Lung (tissue), 12 donors: ENCODE data around the gene ZBTB7A. TPM values are rescaled to one million over a fixed set of nuclear protein-coding genes. Genes with fewer than 3 reads are reported as not detected.

Experiments
- ATAC-seq: fragments of 200-7000 bp; cut with Tn5 transposase; one replicate; pipeline ENCODE4 v1.9.1; 2020; ENCODE audit warnings: moderate number of reproducible peaks; ENCODE audit not compliant: insufficient read depth, low FRiP score
- DNase-seq, 3 donors: peaks; one replicate each; pipeline ENCODE4 v3.0.0-alpha.2; 2013 to 2017
- H3K27ac ChIP-seq, 2 donors: one replicate each; pipeline ENCODE4 v1.5.1; 2013; ENCODE audit warnings: mild to moderate bottlenecking in 2 of 2, moderate library complexity in 2 of 2, control low read depth in 1 of 2, inconsistent platforms in 1 of 2, low read depth in 1 of 2, low read length in 1 of 2
- H3K27me3 ChIP-seq, 3 donors: one replicate each; pipeline ENCODE4 v1.5.1; 2013; ENCODE audit warnings: low read length in 2 of 3; ENCODE audit not compliant: control insufficient read depth in 3 of 3, insufficient read depth in 3 of 3
- H3K36me3 ChIP-seq, 4 donors: one replicate each; pipeline ENCODE4 v1.5.1; 2013; ENCODE audit warnings: low read length in 4 of 4, mild to moderate bottlenecking in 1 of 4, moderate library complexity in 1 of 4; ENCODE audit not compliant: control insufficient read depth in 4 of 4, insufficient read depth in 4 of 4
- H3K4me1 ChIP-seq, 5 donors: one replicate each; pipeline ENCODE4 v1.5.1; 2013; ENCODE audit warnings: low read length in 5 of 5, mild to moderate bottlenecking in 2 of 5, moderate library complexity in 1 of 5; ENCODE audit not compliant: control insufficient read depth in 5 of 5, insufficient read depth in 5 of 5
- H3K4me3 ChIP-seq: one replicate; pipeline ENCODE4 v1.5.1; 2013; ENCODE audit warnings: mild to moderate bottlenecking, control low read depth, moderate library complexity
- H3K9ac ChIP-seq, 2 donors: one replicate each; pipeline ENCODE4 v1.5.1; 2013; ENCODE audit warnings: low read length in 2 of 2, control low read depth in 1 of 2; ENCODE audit not compliant: insufficient read depth in 1 of 2
- H3K9me3 ChIP-seq, 4 donors: one replicate each; pipeline ENCODE4 v1.5.1; 2013; ENCODE audit warnings: low read length in 3 of 4, mild to moderate bottlenecking in 1 of 4, moderate library complexity in 1 of 4; ENCODE audit not compliant: control insufficient read depth in 4 of 4, insufficient read depth in 3 of 4
- WGBS, 2 donors: extraction: QIAGEN DNeasy Blood & Tissue Kit; methylation state at CpG; one replicate each; pipeline ENCODE4 v1.1.7; 2013; 5-methylcytosine and 5-hydroxymethylcytosine counted together
- polyA plus RNA-seq, 2 donors: library from polyadenylated mRNA; stranded (reverse); fragments of 200-250 nt; gene quantifications; one replicate each; pipeline ENCODE4 v1.2.1, GENCODE V29; 2013
- total RNA-seq, 2 donors: library from RNA; depleted of rRNA in 1 of 2; stranded (reverse); fragments of >200 nt in 1 of 2; gene quantifications; one replicate each; pipeline ENCODE4 v1.2.1, GENCODE V29; 2014 to 2021
- TF ChIP-seq, protein P1 (sequence below): IDR thresholded peaks from 2 replicates; pipeline ENCODE4 v1.5.1; 2012; ENCODE audit warnings: mild to moderate bottlenecking; ENCODE audit errors: control extremely low read depth, extremely low read depth
- donor health status: control.
- donor health status: control.
- donor health status: Bipolar disorder and iron deficiency.
- donor health status: healthy.
- donor health status: DM: yes; HTN: yes; CAD: no.

The ZBTB7A gene
- total and polyA plus RNA-seq, 4 donors: 13.4 to 68.0 (median 19.5) TPM

DNA sequence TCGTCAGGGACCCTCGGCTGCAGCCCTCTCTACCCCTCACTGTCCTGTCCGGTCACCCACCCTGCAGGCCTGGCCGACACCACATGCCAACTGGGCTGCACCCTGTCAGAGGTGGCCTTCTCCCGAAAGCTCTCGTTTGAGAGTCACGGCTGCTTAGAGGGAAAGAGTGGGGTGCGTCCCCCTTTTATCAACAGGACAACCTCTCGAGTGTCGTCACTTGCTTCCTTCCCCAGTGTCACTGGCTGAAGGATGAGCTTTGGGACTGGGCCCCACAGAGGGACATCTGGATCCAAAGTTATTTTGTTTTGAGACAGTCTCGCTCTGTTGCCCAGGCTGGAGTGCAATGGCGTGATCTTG lies 28.8 kb upstream of the ZBTB7A start:
- DNase-seq: no peak
- H3K4me3 ChIP-seq: no peak overlapping the region
- no peak overlapping the region for H3K9ac ChIP-seq
- TF ChIP-seq, protein P1, sequence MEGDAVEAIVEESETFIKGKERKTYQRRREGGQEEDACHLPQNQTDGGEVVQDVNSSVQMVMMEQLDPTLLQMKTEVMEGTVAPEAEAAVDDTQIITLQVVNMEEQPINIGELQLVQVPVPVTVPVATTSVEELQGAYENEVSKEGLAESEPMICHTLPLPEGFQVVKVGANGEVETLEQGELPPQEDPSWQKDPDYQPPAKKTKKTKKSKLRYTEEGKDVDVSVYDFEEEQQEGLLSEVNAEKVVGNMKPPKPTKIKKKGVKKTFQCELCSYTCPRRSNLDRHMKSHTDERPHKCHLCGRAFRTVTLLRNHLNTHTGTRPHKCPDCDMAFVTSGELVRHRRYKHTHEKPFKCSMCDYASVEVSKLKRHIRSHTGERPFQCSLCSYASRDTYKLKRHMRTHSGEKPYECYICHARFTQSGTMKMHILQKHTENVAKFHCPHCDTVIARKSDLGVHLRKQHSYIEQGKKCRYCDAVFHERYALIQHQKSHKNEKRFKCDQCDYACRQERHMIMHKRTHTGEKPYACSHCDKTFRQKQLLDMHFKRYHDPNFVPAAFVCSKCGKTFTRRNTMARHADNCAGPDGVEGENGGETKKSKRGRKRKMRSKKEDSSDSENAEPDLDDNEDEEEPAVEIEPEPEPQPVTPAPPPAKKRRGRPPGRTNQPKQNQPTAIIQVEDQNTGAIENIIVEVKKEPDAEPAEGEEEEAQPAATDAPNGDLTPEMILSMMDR: no peak
- peaks cover 4 to 46% (median 16%) of the 10 kb centered on the region in 4 donors for H3K36me3 ChIP-seq
- H3K27me3 ChIP-seq: no peaks in the 10 kb centered on the region
- H3K27ac ChIP-seq: no peak overlapping the region
- no peaks in the 10 kb centered on the region for H3K9me3 ChIP-seq
- 93 to 96% methylated on average over 12 of the region's 12 CpGs for WGBS, 2 donors
- peaks cover 0 to 4% (median 0%) of the 10 kb centered on the region in 5 donors for H3K4me1 ChIP-seq
- no peak for ATAC-seq

DNA sequence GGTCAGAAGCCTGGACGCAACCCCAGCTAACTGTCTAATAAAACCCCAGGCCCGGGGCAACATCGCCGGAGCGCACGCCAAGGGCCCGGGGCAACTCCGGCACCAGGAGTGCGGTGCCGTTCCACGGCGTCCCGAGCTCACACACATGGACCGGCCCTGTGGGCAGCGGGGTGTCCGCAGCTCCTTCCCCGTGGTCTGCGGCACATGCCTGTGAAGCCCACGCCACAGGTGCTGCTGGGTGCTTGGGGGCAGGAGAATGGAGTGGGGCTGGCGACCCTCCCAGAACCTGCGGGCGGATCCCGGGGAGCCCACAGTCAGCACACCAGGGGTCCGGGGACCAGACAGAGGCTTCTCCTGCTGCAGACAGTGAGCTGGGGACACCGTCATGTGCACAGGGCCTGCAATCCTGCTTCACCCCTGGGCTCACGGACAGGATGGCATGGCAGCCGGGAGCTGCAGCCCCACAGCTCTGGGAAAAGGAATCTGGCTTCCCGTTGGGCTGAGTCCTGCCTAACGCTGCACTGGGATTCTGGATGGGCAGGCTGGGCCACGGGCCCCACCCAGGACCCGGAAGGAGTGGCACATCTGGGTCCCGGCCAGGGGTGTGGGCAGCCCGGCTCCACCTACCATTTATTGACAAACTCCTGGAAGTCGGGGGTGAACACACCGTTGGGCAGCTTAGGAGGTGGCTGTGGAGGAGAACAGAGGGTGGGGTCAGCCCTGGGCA lies 28.2 kb upstream of the ZBTB7A start:
- 90 to 95% methylated on average over 29 to 35 of the region's 35 CpGs for WGBS, 2 donors
- peaks cover 2 to 49% (median 16%) of the 10 kb centered on the region in 4 donors for H3K36me3 ChIP-seq
- TF ChIP-seq, protein P1: no peak
- H3K9ac ChIP-seq: no peak overlapping the region
- ATAC-seq (no peak), DNase-seq (no peak)
- peaks cover 0 to 4% (median 0%) of the 10 kb centered on the region in 5 donors for H3K4me1 ChIP-seq
- H3K9me3 ChIP-seq: no peaks in the 10 kb centered on the region
- H3K4me3 ChIP-seq: no peak overlapping the region
- no peaks in the 10 kb centered on the region for H3K27me3 ChIP-seq
- H3K27ac ChIP-seq: no peak overlapping the region

- Histone ChIP-seq H3K9me3 (no peaks in the 10 kb centered on the region), H3K27me3 (no peaks in the 10 kb centered on the region), H3K36me3 (peaks cover 2 to 52% (median 15%) of the 10 kb centered on the region in 4 donors), H3K9ac (no peak overlapping the region), H3K4me3 (no peak overlapping the region), H3K27ac (no peak overlapping the region), H3K4me1 (peaks cover 0 to 4% (median 0%) of the 10 kb centered on the region in 5 donors)
- TF ChIP-seq, protein P1: no peak
- no peak for DNase-seq
- ATAC-seq: no peak
- 94 to 95% methylated on average over 18 to 19 of the region's 19 CpGs for WGBS, 2 donors
Observed at GRCh38 chr19:4094291-4094690, 27.6 kb upstream of the ZBTB7A start.
